Measurements from ENCODE around the gene VCAM1. TPM values are rescaled to one million over a fixed set of nuclear protein-coding genes. Genes with fewer than 3 reads are reported as not detected.

Gene VCAM1
- total and polyA plus RNA-seq, 9 of the 15 experiments (the other 6 are each of a cell fraction or from before 2014, with no cell fraction given): 0.04 to 0.13 TPM; not detected in 7

- no peak; the same call in 1 of the 2 replicates for TF ChIP-seq CXXC5 (CRISPR knock-in tag; IDR thresholded peaks at IDR 0.05)
- TF ChIP-seq SIN3B (IDR thresholded peaks at IDR 0.05; ENCODE audit: low read depth): no peak
- TF ChIP-seq ZNF584 (CRISPR knock-in tag; IDR thresholded peaks at IDR 0.05; ENCODE audit: low read depth): no peak
- TF ChIP-seq ZBTB7A (IDR thresholded peaks at IDR 0.05; ENCODE audit: borderline replicate concordance, control insufficient read depth, low read depth, low read length): no peak
- TF ChIP-seq EP300 (IDR thresholded peaks at IDR 0.05; ENCODE audit: low read length): peak; percentile 27; the same call in 1 of the 2 replicates
- no peak for TF ChIP-seq FOXA1 (IDR thresholded peaks at IDR 0.05; ENCODE audit: borderline replicate concordance)
- TF ChIP-seq TAF15 (IDR thresholded peaks at IDR 0.05; ENCODE audit: low read depth, low read length): no peak
- TF ChIP-seq MAFG (tag; conservative IDR thresholded peaks at IDR 0.05): no peak
- no peak for TF ChIP-seq ZNF408 (CRISPR knock-in tag; IDR thresholded peaks at IDR 0.05; ENCODE audit: low read depth)
- TF ChIP-seq CHAMP1 (IDR thresholded peaks at IDR 0.05): peak; percentile 45; the same call in 1 of the 2 replicates
- peak; percentile 56 for TF ChIP-seq ARID1B (IDR thresholded peaks at IDR 0.05)
- TF ChIP-seq ETS2 (tag; IDR thresholded peaks at IDR 0.05; ENCODE audit: borderline replicate concordance, poor library complexity, severe bottlenecking): no peak
- TF ChIP-seq ZNF175 (CRISPR knock-in tag; IDR thresholded peaks at IDR 0.05; ENCODE audit: low read depth): no peak
- no peak for TF ChIP-seq ZNF354B (CRISPR knock-in tag; IDR thresholded peaks at IDR 0.05)
- no peak for TF ChIP-seq ATF6 (CRISPR knock-in tag; IDR thresholded peaks at IDR 0.05)
- TF ChIP-seq IRF1 (CRISPR knock-in tag; IDR thresholded peaks at IDR 0.05; ENCODE audit: borderline replicate concordance): no peak
- no peak for TF ChIP-seq E2F8 (IDR thresholded peaks at IDR 0.05; ENCODE audit: low read depth, partially characterized antibody)
- TF ChIP-seq CSDE1 (IDR thresholded peaks at IDR 0.05): no peak
- no peak for TF ChIP-seq MTF1 (CRISPR knock-in tag; IDR thresholded peaks at IDR 0.05; ENCODE audit: borderline replicate concordance)
- no peak for TF ChIP-seq HMG20A (CRISPR knock-in tag; conservative IDR thresholded peaks at IDR 0.05)
- TF ChIP-seq ZNF24 (IDR thresholded peaks at IDR 0.05): no peak
- TF ChIP-seq HDGF (IDR thresholded peaks at IDR 0.05): no peak
- peak; percentile 19; the same call in 1 of the 2 replicates for TF ChIP-seq CBFA2T2 (conservative IDR thresholded peaks at IDR 0.05)
These were observed 67.3 kb downstream of the VCAM1 start (continued) for GRCh38 chr1:100786870-100787269.

Measured in K562 (cell line).